Measurements from ENCODE around the gene RPP25L.

GRCh38 chr9:34658461-34658860 is 46.6 kb upstream of the RPP25L start:
- TF ChIP-seq ELF4 (IDR thresholded peaks at IDR 0.05), result no peak
- no peak for TF ChIP-seq FOXM1 (IDR thresholded peaks at IDR 0.05; ENCODE audit: borderline replicate concordance)
- TF ChIP-seq BHLHE40 (IDR thresholded peaks at IDR 0.05; ENCODE audit: borderline replicate concordance), result no peak
- no peak for TF ChIP-seq SP1 (IDR thresholded peaks at IDR 0.05)
- TF ChIP-seq PKNOX1 (IDR thresholded peaks at IDR 0.05), result no peak
- TF ChIP-seq TARDBP (IDR thresholded peaks at IDR 0.05), result no peak
- no peak for TF ChIP-seq NFRKB (IDR thresholded peaks at IDR 0.05)
- no peak for TF ChIP-seq HDGF (IDR thresholded peaks at IDR 0.05; ENCODE audit: borderline replicate concordance)
- TF ChIP-seq ZNF384 (IDR thresholded peaks at IDR 0.05), result no peak
- TF ChIP-seq FOXK2 (IDR thresholded peaks at IDR 0.05), result no peak
